ENCODE measurements around the gene AK5.

- TF ChIP-seq CTCF (conservative IDR thresholded peaks at IDR 0.05; ENCODE audit: low read depth, low read length): no peak
- TF ChIP-seq EZH2 (IDR thresholded peaks at IDR 0.05; ENCODE audit: low read length, unreplicated experiment): no peak
- TF ChIP-seq EZH2phosphoT487 (IDR thresholded peaks at IDR 0.05; ENCODE audit: borderline replicate concordance, low read length): no peak
Measured at GRCh38 chr1:77467021-77467595, 185.3 kb downstream of the AK5 start.
